OCI-LY3 (cell line): ENCODE measurements around the gene SLC5A10.
"Not testable (repeated sequence)": the region's sequence is repeated elsewhere in the genome, so short reads cannot be mapped to it uniquely, and the experiment has no call there.

Source experiments
- H2AFZ ChIP-seq: fragments of 200-600, 300-600 bp; shearing (Covaris generic); 2 replicates; pipeline ENCODE4 v1.6.0; 2014; ENCODE audit warnings: antibody characterized with exemption, low read depth, low read length
- H3K27ac ChIP-seq: fragments of 200-600, 300-600 bp; sonication (generic); 2 replicates; pipeline ENCODE4 v1.5.1; 2014; ENCODE audit warnings: mild to moderate bottlenecking, low read length, moderate library complexity, mixed read lengths
- H3K27me3 ChIP-seq: fragments of 200-600, 300-600 bp; sonication (generic); 2 replicates; pipeline ENCODE4 v1.6.1; 2014; ENCODE audit warnings: low read depth, low read length, mixed read lengths
- H3K36me3 ChIP-seq: fragments of 200-600, 300-600 bp; sonication (generic); replicated peaks from 2 replicates; pipeline ENCODE3; 2014; ENCODE audit warnings: low read depth, low read length, mixed read lengths
- H3K4me1 ChIP-seq: fragments of 300-600, 200-600 bp; sonication (generic); 2 replicates; pipeline ENCODE4 v1.6.1; 2014; ENCODE audit warnings: low read length, mixed read lengths
- H3K4me2 ChIP-seq: fragments of 200-600, 300-600 bp; sonication (generic); 2 replicates; pipeline ENCODE4 v1.6.1; 2014; ENCODE audit warnings: low read length, mixed read lengths
- H3K4me3 ChIP-seq: fragments of 300-600, 200-600 bp; sonication (generic); 2 replicates; pipeline ENCODE4 v1.5.1; 2014; ENCODE audit warnings: antibody characterized with exemption, mild to moderate bottlenecking, low read length, moderate library complexity
- H3K79me2 ChIP-seq: fragments of 300-600, 200-600 bp; shearing (Covaris generic); 2 replicates; pipeline ENCODE4 v1.6.1; 2014; ENCODE audit warnings: mild to moderate bottlenecking, low read length, mixed read lengths
- H3K9ac ChIP-seq: fragments of 300-600, 200-600 bp; shearing (Covaris generic); 2 replicates; pipeline ENCODE4 v1.6.0; 2014; ENCODE audit warnings: mild to moderate bottlenecking, low read length, moderate library complexity
- H3K9me3 ChIP-seq: fragments of 200-600, 300-600 bp; shearing (Covaris generic); 2 replicates; pipeline ENCODE4 v1.6.1; 2014; ENCODE audit warnings: low read length, mixed read lengths; ENCODE audit not compliant: insufficient read depth
- H4K20me1 ChIP-seq: fragments of 200-600, 300-600 bp; sonication (generic); 2 replicates; pipeline ENCODE4 v1.6.1; 2016; ENCODE audit warnings: low read length, mixed read lengths; ENCODE audit not compliant: insufficient read depth

Gene SLC5A10

GRCh38 chr17:19063326-19063956 is 111.5 kb downstream of the SLC5A10 start:
- H3K9me3 ChIP-seq, H4K20me1 ChIP-seq, H3K79me2 ChIP-seq, H3K27ac ChIP-seq, H3K9ac ChIP-seq, H2AFZ ChIP-seq, H3K4me1 ChIP-seq, H3K36me3 ChIP-seq, H3K4me2 ChIP-seq, H3K27me3 ChIP-seq, H3K4me3 ChIP-seq: not testable (repeated sequence)

GRCh38 chr17:19064378-19064777 is 112.4 kb downstream of the SLC5A10 start:
- not testable (repeated sequence) for H3K4me3 ChIP-seq, H3K4me2 ChIP-seq, H3K27ac ChIP-seq

GRCh38 chr17:19070318-19071168 is 118.6 kb downstream of the SLC5A10 start:
- H3K9me3 ChIP-seq, H4K20me1 ChIP-seq, H2AFZ ChIP-seq, H3K79me2 ChIP-seq, H3K9ac ChIP-seq, H3K27me3 ChIP-seq, H3K4me3 ChIP-seq, H3K36me3 ChIP-seq, H3K27ac ChIP-seq, H3K4me2 ChIP-seq, H3K4me1 ChIP-seq: not testable (repeated sequence)

More at GRCh38 chr17:19064378-19064777, 112.4 kb downstream of the SLC5A10 start:
- not testable (repeated sequence) for H3K9ac ChIP-seq, H2AFZ ChIP-seq, H3K4me1 ChIP-seq, H4K20me1 ChIP-seq, H3K36me3 ChIP-seq, H3K27me3 ChIP-seq, H3K79me2 ChIP-seq, H3K9me3 ChIP-seq
